MM.1S (cell line): ENCODE measurements around the gene TIAL1.

Experiments
- DNase-seq: peaks from one replicate; pipeline ENCODE4 v3.0.0-alpha.2; 2015
- H2AFZ ChIP-seq: fragments of 300-600 bp; sonication (generic); 2 replicates; pipeline ENCODE4 v1.6.0; 2016; ENCODE audit warnings: antibody characterized with exemption, low read length
- H3F3A ChIP-seq: fragments of 300-600 bp; sonication (generic); 2 replicates; pipeline ENCODE4 v1.6.1; 2016; ENCODE audit warnings: mild to moderate bottlenecking, antibody characterized with exemption, low read length, moderate library complexity, mixed read lengths; ENCODE audit not compliant: insufficient read depth
- H3K27ac ChIP-seq: fragments of 300-600 bp; sonication (generic); 2 replicates; pipeline ENCODE4 v1.5.1; 2016; ENCODE audit warnings: mild to moderate bottlenecking, low read length
- H3K27me3 ChIP-seq: fragments of 300-600 bp; sonication (generic); replicated peaks from 2 replicates; pipeline ENCODE4 v1.6.0; 2016; ENCODE audit warnings: low read length; ENCODE audit not compliant: insufficient read depth
- H3K36me3 ChIP-seq: fragments of 300-600 bp; sonication (generic); replicated peaks from 2 replicates; pipeline ENCODE4 v1.6.1; 2016; ENCODE audit warnings: mild to moderate bottlenecking, low read length, mixed read lengths; ENCODE audit not compliant: insufficient read depth
- H3K4me1 ChIP-seq: fragments of 300-600 bp; sonication (generic); 2 replicates; pipeline ENCODE4 v1.6.1; 2016; ENCODE audit warnings: low read length, mixed read lengths
- H3K4me2 ChIP-seq: fragments of 300-600 bp; sonication (generic); 2 replicates; pipeline ENCODE4 v1.6.0; 2016; ENCODE audit warnings: low read depth, low read length
- H3K4me3 ChIP-seq: fragments of 300-600 bp; sonication (generic); 2 replicates; pipeline ENCODE4 v1.5.1; 2016; ENCODE audit warnings: low read length, mixed read lengths
- H3K79me2 ChIP-seq: fragments of 300-600 bp; sonication (generic); 2 replicates; pipeline ENCODE4 v1.6.1; 2016; ENCODE audit warnings: mixed run types, low read length, mixed read lengths
- H3K9ac ChIP-seq: fragments of 300-600 bp; sonication (generic); 2 replicates; pipeline ENCODE4 v1.6.1; 2016; ENCODE audit warnings: low read length, mixed read lengths
- H3K9me2 ChIP-seq: fragments of 300-600 bp; sonication (generic); replicated peaks from 2 replicates; pipeline ENCODE4 v1.6.1; 2016; ENCODE audit warnings: mild to moderate bottlenecking, low read length, mixed read lengths; ENCODE audit not compliant: insufficient read depth
- H3K9me3 ChIP-seq: fragments of 300-600 bp; sonication (generic); replicated peaks from 2 replicates; pipeline ENCODE4 v1.6.1; 2016; ENCODE audit warnings: mild to moderate bottlenecking, low read length, mixed read lengths; ENCODE audit not compliant: insufficient read depth
- H4K20me1 ChIP-seq: fragments of 300-600 bp; sonication (generic); 2 replicates; pipeline ENCODE4 v1.6.1; 2016; ENCODE audit warnings: mild to moderate bottlenecking, low read length, moderate library complexity, mixed read lengths; ENCODE audit not compliant: insufficient read depth
- CTCF ChIP-seq: fragments of 300-600 bp; sonication (generic); IDR thresholded peaks from 2 replicates; pipeline ENCODE4 v1.5.1; 2016; ENCODE audit warnings: antibody characterized with exemption, low read length, mixed read lengths
- EZH2 ChIP-seq: fragments of 300-600 bp; sonication (generic); optimal IDR thresholded peaks from 2 replicates; pipeline ENCODE3; 2017; ENCODE audit warnings: low read depth, mild to moderate bottlenecking, antibody characterized with exemption, low read length, mixed read lengths
- EZH2phosphoT487 ChIP-seq: fragments of 300-600 bp; sonication (generic); IDR thresholded peaks from 2 replicates; pipeline ENCODE4 v1.6.1; 2018; ENCODE audit warnings: antibody characterized with exemption, low read length

The TIAL1 gene

GRCh38 chr10:119541459-119542356, 55.1 kb downstream of the TIAL1 start:
- Histone ChIP-seq H3K27me3 (no peaks in the 10 kb centered on the region), H3K27ac (no peak overlapping the region), H3K9me3 (no peaks in the 10 kb centered on the region), H3K4me2 (peak overlapping the region; percentile 94), H3F3A (no peaks in the 10 kb centered on the region), H3K36me3 (no peaks in the 10 kb centered on the region), H2AFZ (peak overlapping the region; percentile 95), H3K9me2 (no peaks in the 10 kb centered on the region), H3K9ac (peak overlapping the region; percentile 74; the same call in 1 of the 2 replicates), H3K4me1 (no peaks in the 10 kb centered on the region), H3K79me2 (peaks cover 8% of the 10 kb centered on the region; the same call in 1 of the 2 replicates), H3K4me3 (peak overlapping the region; percentile 86), H4K20me1 (no peaks in the 10 kb centered on the region)
- peak; percentile 29 for DNase-seq
- no peak for TF ChIP-seq EZH2
- TF ChIP-seq CTCF, result no peak
- no peak for TF ChIP-seq EZH2phosphoT487

- no peaks in the 10 kb centered on the region for H3K9me3 ChIP-seq
- H3K27ac ChIP-seq, result no peak overlapping the region
- no peaks in the 10 kb centered on the region for H3K36me3 ChIP-seq
- no peak for DNase-seq
- H3K4me2 ChIP-seq, result no peak overlapping the region
- no peak overlapping the region for H3K4me3 ChIP-seq
- no peaks in the 10 kb centered on the region for H3K4me1 ChIP-seq
- H3K27me3 ChIP-seq, result no peaks in the 10 kb centered on the region
- no peaks in the 10 kb centered on the region for H4K20me1 ChIP-seq
- no peak overlapping the region for H2AFZ ChIP-seq
- H3K79me2 ChIP-seq, result peaks cover 8% of the 10 kb centered on the region; the same call in 1 of the 2 replicates
- H3F3A ChIP-seq, result no peaks in the 10 kb centered on the region
- no peaks in the 10 kb centered on the region for H3K9me2 ChIP-seq
- no peak overlapping the region for H3K9ac ChIP-seq
- TF ChIP-seq EZH2, result no peak
- no peak for TF ChIP-seq EZH2phosphoT487
- TF ChIP-seq CTCF, result no peak
Observed at GRCh38 chr10:119541046-119541445, 55.7 kb downstream of the TIAL1 start.

GRCh38 chr10:119540038-119540437, 56.7 kb downstream of the TIAL1 start:
- H3K9ac ChIP-seq, result no peak overlapping the region
- H3K27ac ChIP-seq, result no peak overlapping the region
- no peak overlapping the region for H3K4me3 ChIP-seq
- no peaks in the 10 kb centered on the region for H3K9me2 ChIP-seq
- H3K27me3 ChIP-seq, result no peaks in the 10 kb centered on the region
- H3K36me3 ChIP-seq, result no peaks in the 10 kb centered on the region
- H3K4me1 ChIP-seq, result no peaks in the 10 kb centered on the region
- H3F3A ChIP-seq, result no peaks in the 10 kb centered on the region
- H3K9me3 ChIP-seq, result no peaks in the 10 kb centered on the region
- no peaks in the 10 kb centered on the region for H4K20me1 ChIP-seq
- no peak for DNase-seq
- no peak overlapping the region for H2AFZ ChIP-seq
- no peak overlapping the region for H3K4me2 ChIP-seq
- H3K79me2 ChIP-seq, result peaks cover 8% of the 10 kb centered on the region; the same call in 1 of the 2 replicates
- TF ChIP-seq EZH2phosphoT487 (no peak), EZH2 (no peak), CTCF (no peak)
